ENCODE measurements around the gene MSI2. TPM values are rescaled to one million over a fixed set of nuclear protein-coding genes. Genes with fewer than 3 reads are reported as not detected.

Gene MSI2
- total RNA-seq, 1 donor from 2014 or later = 144 TPM

GRCh38 chr17:57264776-57265175 is 8.5 kb downstream of the MSI2 start:
- DNase-seq (ENCODE audit: low spot score in 2 of 2, unreplicated experiment in 2 of 2) = no peak
- H3K27ac Mint-ChIP-seq = no peak overlapping the region
- H3K36me3 Mint-ChIP-seq = peaks cover 54% of the 10 kb centered on the region
- no peaks in the 10 kb centered on the region for H3K9me3 Mint-ChIP-seq
- H3K4me1 Mint-ChIP-seq = peaks cover 37% of the 10 kb centered on the region
- TF ChIP-seq, protein P1, sequence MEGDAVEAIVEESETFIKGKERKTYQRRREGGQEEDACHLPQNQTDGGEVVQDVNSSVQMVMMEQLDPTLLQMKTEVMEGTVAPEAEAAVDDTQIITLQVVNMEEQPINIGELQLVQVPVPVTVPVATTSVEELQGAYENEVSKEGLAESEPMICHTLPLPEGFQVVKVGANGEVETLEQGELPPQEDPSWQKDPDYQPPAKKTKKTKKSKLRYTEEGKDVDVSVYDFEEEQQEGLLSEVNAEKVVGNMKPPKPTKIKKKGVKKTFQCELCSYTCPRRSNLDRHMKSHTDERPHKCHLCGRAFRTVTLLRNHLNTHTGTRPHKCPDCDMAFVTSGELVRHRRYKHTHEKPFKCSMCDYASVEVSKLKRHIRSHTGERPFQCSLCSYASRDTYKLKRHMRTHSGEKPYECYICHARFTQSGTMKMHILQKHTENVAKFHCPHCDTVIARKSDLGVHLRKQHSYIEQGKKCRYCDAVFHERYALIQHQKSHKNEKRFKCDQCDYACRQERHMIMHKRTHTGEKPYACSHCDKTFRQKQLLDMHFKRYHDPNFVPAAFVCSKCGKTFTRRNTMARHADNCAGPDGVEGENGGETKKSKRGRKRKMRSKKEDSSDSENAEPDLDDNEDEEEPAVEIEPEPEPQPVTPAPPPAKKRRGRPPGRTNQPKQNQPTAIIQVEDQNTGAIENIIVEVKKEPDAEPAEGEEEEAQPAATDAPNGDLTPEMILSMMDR (IDR thresholded peaks at IDR 0.05; ENCODE audit: unreplicated experiment) = no peak
- no peak overlapping the region for H3K4me3 Mint-ChIP-seq
- H3K27me3 Mint-ChIP-seq (ENCODE audit: low read depth) = no peaks in the 10 kb centered on the region

GRCh38 chr17:57266902-57267311 is 10.6 kb downstream of the MSI2 start:
- Mint-ChIP-seq H3K27me3 (ENCODE audit: low read depth) (no peaks in the 10 kb centered on the region), H3K27ac (no peak overlapping the region), H3K4me3 (no peak overlapping the region), H3K9me3 (no peaks in the 10 kb centered on the region), H3K4me1 (peaks cover 34% of the 10 kb centered on the region), H3K36me3 (peaks cover 48% of the 10 kb centered on the region)
- TF ChIP-seq, protein P1 (IDR thresholded peaks at IDR 0.05; ENCODE audit: unreplicated experiment) = no peak
- no peak for DNase-seq (ENCODE audit: low spot score in 2 of 2, unreplicated experiment in 2 of 2)

DNA sequence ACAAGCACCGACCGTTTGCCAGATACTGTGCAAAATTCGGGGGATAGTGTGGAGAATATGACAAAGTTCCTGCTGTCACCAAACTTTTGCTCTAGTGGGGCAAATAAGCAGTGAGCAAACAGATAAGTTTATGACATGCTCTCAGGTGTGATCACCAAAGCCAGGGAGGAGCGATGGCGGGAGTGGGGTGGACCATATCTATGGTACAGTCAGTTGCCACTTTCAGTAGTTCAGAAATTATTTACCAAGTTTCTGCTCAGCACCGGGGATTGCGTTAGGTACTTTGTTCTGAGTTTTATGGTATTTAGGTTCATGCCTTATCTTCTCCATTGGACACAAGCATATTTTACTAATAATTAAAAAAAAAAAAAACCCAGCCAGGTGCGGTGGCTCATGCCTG is 11.9 kb downstream of the MSI2 start:
- H3K36me3 Mint-ChIP-seq = peaks cover 39% of the 10 kb centered on the region
- no peaks in the 10 kb centered on the region for H3K9me3 Mint-ChIP-seq
- H3K4me3 Mint-ChIP-seq = no peak overlapping the region
- peaks cover 30% of the 10 kb centered on the region for H3K4me1 Mint-ChIP-seq
- H3K27me3 Mint-ChIP-seq (ENCODE audit: low read depth) = no peaks in the 10 kb centered on the region
- no peak overlapping the region for H3K27ac Mint-ChIP-seq
- DNase-seq (ENCODE audit: low spot score in 2 of 2, unreplicated experiment in 2 of 2) = no peak
- TF ChIP-seq, protein P1 (IDR thresholded peaks at IDR 0.05; ENCODE audit: unreplicated experiment) = no peak

DNA sequence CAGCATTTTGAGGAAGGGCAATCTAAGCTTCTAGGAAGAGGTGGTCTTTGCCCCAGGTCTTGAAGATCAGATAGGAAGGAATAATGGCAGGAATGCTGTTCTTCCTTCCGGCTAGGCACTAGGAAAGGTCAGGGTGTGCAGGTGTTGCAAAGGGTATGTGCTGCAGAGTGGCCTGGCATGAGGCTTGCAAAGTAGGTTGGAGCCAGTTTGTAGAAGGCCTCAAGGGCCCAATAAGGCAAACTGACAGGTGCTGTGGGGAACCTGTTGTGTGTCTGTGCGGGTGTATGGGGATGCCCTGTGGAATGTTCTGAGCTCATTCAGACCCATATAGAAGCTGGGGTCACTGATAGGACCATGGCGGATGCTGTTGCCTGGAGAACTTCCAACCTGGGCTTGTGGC is 12.7 kb downstream of the MSI2 start:
- no peaks in the 10 kb centered on the region for H3K27me3 Mint-ChIP-seq (ENCODE audit: low read depth)
- H3K9me3 Mint-ChIP-seq = no peaks in the 10 kb centered on the region
- no peak overlapping the region for H3K4me3 Mint-ChIP-seq
- H3K27ac Mint-ChIP-seq = no peak overlapping the region
- H3K4me1 Mint-ChIP-seq = peaks cover 22% of the 10 kb centered on the region
- TF ChIP-seq, protein P1 (IDR thresholded peaks at IDR 0.05; ENCODE audit: unreplicated experiment) = no peak
- DNase-seq (ENCODE audit: low spot score in 2 of 2, unreplicated experiment in 2 of 2) = no peak
- H3K36me3 Mint-ChIP-seq = peaks cover 35% of the 10 kb centered on the region

- DNase-seq (ENCODE audit: low spot score in 2 of 2, unreplicated experiment in 2 of 2) = no peak
- peaks cover 22% of the 10 kb centered on the region for H3K4me1 Mint-ChIP-seq
- no peaks in the 10 kb centered on the region for H3K27me3 Mint-ChIP-seq (ENCODE audit: low read depth)
- no peak overlapping the region for H3K27ac Mint-ChIP-seq
- no peak overlapping the region for H3K4me3 Mint-ChIP-seq
- H3K36me3 Mint-ChIP-seq = peaks cover 41% of the 10 kb centered on the region
- no peaks in the 10 kb centered on the region for H3K9me3 Mint-ChIP-seq
- TF ChIP-seq, protein P1 (IDR thresholded peaks at IDR 0.05; ENCODE audit: unreplicated experiment) = no peak
Measured at GRCh38 chr17:57269598-57270255, 13.4 kb downstream of the MSI2 start.

All from mesothelial cell of epicardium (in vitro differentiated cells).